Inferior parietal cortex (tissue), 1 donor: ENCODE results near the gene TMOD3.
A peak's percentile ranks its signal among the peaks of the same experiment; 100 is the strongest.

Experiments
- DNase-seq: peaks from one replicate; pipeline ENCODE4 v3.0.0-alpha.2; 2016; ENCODE audit errors: extremely low spot score

The TMOD3 gene

GRCh38 chr15:51828621-51829375 is 655 bp upstream of the TMOD3 start:
- DNase-seq: no peak

- peak; percentile 21 for DNase-seq
Measured at GRCh38 chr15:51830276-51830806, 888 bp downstream of the TMOD3 start.

GRCh38 chr15:51833772-51834171 is 4.3 kb downstream of the TMOD3 start:
- no peak for DNase-seq

- DNase-seq: no peak
Measured at GRCh38 chr15:51837792-51838251, 8.4 kb downstream of the TMOD3 start.

- no peak for DNase-seq
Measured at GRCh38 chr15:51838270-51838669, 8.8 kb downstream of the TMOD3 start.

- DNase-seq: no peak
Measured at GRCh38 chr15:51840692-51841091, 11.2 kb downstream of the TMOD3 start.

GRCh38 chr15:51841406-51842040 is 12.1 kb downstream of the TMOD3 start:
- DNase-seq: no peak

- no peak for DNase-seq
Measured at GRCh38 chr15:51842265-51842664, 12.8 kb downstream of the TMOD3 start.

GRCh38 chr15:51842852-51843737 is 13.6 kb downstream of the TMOD3 start:
- DNase-seq: no peak

- no peak for DNase-seq
Measured at GRCh38 chr15:51844747-51845426, 15.4 kb downstream of the TMOD3 start.

- DNase-seq: no peak
Measured at GRCh38 chr15:51846066-51846462, 16.6 kb downstream of the TMOD3 start.

GRCh38 chr15:51846463-51847230 is 17.2 kb downstream of the TMOD3 start:
- DNase-seq: no peak

GRCh38 chr15:51848811-51849210 is 19.4 kb downstream of the TMOD3 start:
- no peak for DNase-seq

- no peak for DNase-seq
Measured at GRCh38 chr15:51849860-51850259, 20.4 kb downstream of the TMOD3 start.

GRCh38 chr15:51853998-51854397 is 24.5 kb downstream of the TMOD3 start:
- DNase-seq: no peak

- DNase-seq: no peak
Measured at GRCh38 chr15:51855612-51856011, 26.2 kb downstream of the TMOD3 start.

- DNase-seq: no peak
Measured at GRCh38 chr15:51856714-51857380, 27.4 kb downstream of the TMOD3 start.

GRCh38 chr15:51861557-51862359 is 32.3 kb downstream of the TMOD3 start:
- DNase-seq: no peak

GRCh38 chr15:51863131-51863530 is 33.7 kb downstream of the TMOD3 start:
- DNase-seq: no peak
